Vagina (tissue), 2 donors: ENCODE results near the gene CTPS2.
"Not testable (repeated sequence)": the region's sequence is repeated elsewhere in the genome, so short reads cannot be mapped to it uniquely, and the experiment has no call there.

Source experiments
- POLR2A ChIP-seq, 2 donors: fragments of 450-650 bp; IDR thresholded peaks; one replicate each; pipeline ENCODE4 v1.6.1; 2017; ENCODE audit warnings: antibody characterized with exemption in 2 of 2, mild to moderate bottlenecking in 2 of 2, moderate library complexity in 2 of 2
- POLR2AphosphoS5 ChIP-seq, 2 donors: sonication (generic); formaldehyde crosslinking; IDR thresholded peaks; one replicate each; pipeline ENCODE4 v1.9.0; 2017; ENCODE audit warnings: antibody characterized with exemption in 2 of 2, mild to moderate bottlenecking in 2 of 2, low read depth in 1 of 2; ENCODE audit not compliant: insufficient read depth in 1 of 2
- TF ChIP-seq, protein P1 (sequence below), 3 experiments: fragments of 450-650 bp in 2 of 3; fragments of 200-600 bp in 1 of 3; sonication (generic) in 1 of 3; IDR thresholded peaks; one replicate each; pipeline ENCODE4 v1.5.1; 2017 to 2019; ENCODE audit warnings: antibody characterized with exemption in 3 of 3, mild to moderate bottlenecking in 2 of 3, moderate library complexity in 2 of 3

DNA sequence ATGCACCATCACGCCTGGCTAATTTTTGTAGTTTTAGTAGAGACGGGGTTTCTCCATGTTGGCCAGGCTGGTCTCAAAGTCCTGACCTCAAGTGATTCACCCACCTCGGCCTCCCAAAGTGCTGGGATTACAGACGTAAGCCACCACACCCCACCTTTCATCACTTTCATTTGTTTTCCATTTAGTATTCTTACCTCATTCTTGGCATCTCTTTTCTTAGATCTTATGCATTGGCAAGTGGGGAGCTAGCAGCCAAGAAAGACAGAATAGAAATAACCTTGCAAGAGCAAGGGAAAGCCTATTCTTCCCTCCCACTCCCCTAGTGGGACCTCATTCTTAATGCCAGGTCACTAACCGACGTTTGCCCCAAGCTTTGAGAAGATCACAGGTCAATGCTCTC is 84.0 kb downstream of the CTPS2 start:
- TF ChIP-seq, protein P1, sequence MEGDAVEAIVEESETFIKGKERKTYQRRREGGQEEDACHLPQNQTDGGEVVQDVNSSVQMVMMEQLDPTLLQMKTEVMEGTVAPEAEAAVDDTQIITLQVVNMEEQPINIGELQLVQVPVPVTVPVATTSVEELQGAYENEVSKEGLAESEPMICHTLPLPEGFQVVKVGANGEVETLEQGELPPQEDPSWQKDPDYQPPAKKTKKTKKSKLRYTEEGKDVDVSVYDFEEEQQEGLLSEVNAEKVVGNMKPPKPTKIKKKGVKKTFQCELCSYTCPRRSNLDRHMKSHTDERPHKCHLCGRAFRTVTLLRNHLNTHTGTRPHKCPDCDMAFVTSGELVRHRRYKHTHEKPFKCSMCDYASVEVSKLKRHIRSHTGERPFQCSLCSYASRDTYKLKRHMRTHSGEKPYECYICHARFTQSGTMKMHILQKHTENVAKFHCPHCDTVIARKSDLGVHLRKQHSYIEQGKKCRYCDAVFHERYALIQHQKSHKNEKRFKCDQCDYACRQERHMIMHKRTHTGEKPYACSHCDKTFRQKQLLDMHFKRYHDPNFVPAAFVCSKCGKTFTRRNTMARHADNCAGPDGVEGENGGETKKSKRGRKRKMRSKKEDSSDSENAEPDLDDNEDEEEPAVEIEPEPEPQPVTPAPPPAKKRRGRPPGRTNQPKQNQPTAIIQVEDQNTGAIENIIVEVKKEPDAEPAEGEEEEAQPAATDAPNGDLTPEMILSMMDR (IDR thresholded peaks at IDR 0.05), result not testable (repeated sequence)
- not testable (repeated sequence) for TF ChIP-seq POLR2AphosphoS5 (IDR thresholded peaks at IDR 0.05; ENCODE audit: insufficient read depth in 1 of 2, low read depth in 1 of 2); POLR2A (IDR thresholded peaks at IDR 0.05)
